Stomach (tissue), 4 donors: ENCODE results near the gene ADGRL3.

ENCODE experiments used
- CTCF ChIP-seq, 7 experiments: fragments of 450-650 bp in 4 of 7; fragments of 200-600 bp in 3 of 7; sonication (generic) in 3 of 7; IDR thresholded peaks; one replicate each; pipeline ENCODE4 v1.5.1; 2016 to 2019; ENCODE audit warnings: antibody characterized with exemption in 7 of 7, control low read depth in 2 of 7, mild to moderate bottlenecking in 1 of 7
- POLR2A ChIP-seq, 4 donors: fragments of 450-650 bp; IDR thresholded peaks; one replicate each; pipeline ENCODE4 v1.6.1; 2016; ENCODE audit warnings: antibody characterized with exemption in 4 of 4, control low read depth in 2 of 4, mild to moderate bottlenecking in 1 of 4, moderate library complexity in 1 of 4
- POLR2AphosphoS5 ChIP-seq, 3 donors: sonication (generic); formaldehyde crosslinking; IDR thresholded peaks; one replicate each; pipeline ENCODE4 v1.6.1; 2016; ENCODE audit warnings: antibody characterized with exemption in 3 of 3

DNA sequence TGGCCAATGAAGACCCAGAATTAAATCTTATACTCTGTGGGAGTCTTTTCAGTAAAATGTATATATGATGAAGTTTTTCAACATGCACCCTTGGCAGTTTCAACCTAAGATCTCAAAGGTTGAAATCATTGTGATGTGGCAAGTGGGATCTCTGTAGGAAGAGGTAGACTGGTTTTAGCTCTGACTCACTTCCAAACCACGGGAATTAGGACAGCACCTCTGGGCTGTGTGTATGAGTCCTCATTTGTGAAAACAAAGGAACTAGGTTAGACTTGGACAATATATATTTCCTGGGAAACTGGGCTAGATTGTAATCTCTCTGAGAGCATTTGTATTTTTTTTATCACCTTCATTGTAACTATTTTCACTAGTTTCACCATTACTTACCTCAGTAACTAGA, 333.0 kb downstream of the ADGRL3 start:
- TF ChIP-seq CTCF (IDR thresholded peaks at IDR 0.05) (no peak), POLR2A (IDR thresholded peaks at IDR 0.05) (no peak), POLR2AphosphoS5 (IDR thresholded peaks at IDR 0.05) (no peak)
